ENCODE measurements around the gene DNLZ.

The DNLZ gene

GRCh38 chr9:136381966-136382513, 18.5 kb upstream of the DNLZ start:
- Histone ChIP-seq H2BK15ac (ENCODE audit: low read depth, poor library complexity, severe bottlenecking) (no peak overlapping the region), H3K36me3 (ENCODE audit: control insufficient read depth in 1 of 2, insufficient read depth in 2 of 2, low read depth in 1 of 2, low read length in 2 of 2) (peaks cover 88 to 92% of the 10 kb centered on the region in 2 experiments), H3K27ac (ENCODE audit: low read length, poor library complexity, severe bottlenecking) (no peak overlapping the region), H3K9me3 (ENCODE audit: control insufficient read depth, low read length) (no peaks in the 10 kb centered on the region), H2BK5ac (ENCODE audit: low read depth, low read length, poor library complexity, severe bottlenecking) (no peak overlapping the region), H2BK12ac (ENCODE audit: low read length in 2 of 2) (no peak overlapping the region), H3K79me1 (replicated peaks; ENCODE audit: low read length, poor library complexity, severe bottlenecking) (peaks cover 23% of the 10 kb centered on the region), H3K4me2 (ENCODE audit: low read length, poor library complexity, severe bottlenecking) (no peak overlapping the region), H3K18ac (ENCODE audit: low read depth in 1 of 2, low read length in 2 of 2) (no peak overlapping the region), H4K8ac (ENCODE audit: low read length) (no peak overlapping the region), H3K4me1 (ENCODE audit: control insufficient read depth, insufficient read depth, low read depth, low read length) (no peaks in the 10 kb centered on the region), H2AK5ac (ENCODE audit: low read length, severe bottlenecking) (no peak overlapping the region), H3K23ac (ENCODE audit: low read length in 2 of 2) (no peak overlapping the region), H3K27me3 (ENCODE audit: control insufficient read depth in 1 of 2, insufficient read depth in 1 of 2, low read length in 2 of 2) (no peaks in the 10 kb centered on the region), H4K91ac (ENCODE audit: low read length) (peak overlapping the region; percentile 2), H3K9ac (ENCODE audit: low read length) (no peak overlapping the region), H2BK120ac (ENCODE audit: low read depth, low read length) (no peak overlapping the region), H3K4me3 (ENCODE audit: insufficient read depth in 1 of 2, low read depth in 1 of 2, low read length in 2 of 2) (no peak overlapping the region), H3K14ac (ENCODE audit: low read length in 2 of 2) (no peak overlapping the region), H2AFZ (ENCODE audit: low read depth, low read length) (no peak overlapping the region), H3K4ac (ENCODE audit: low read depth in 1 of 2, low read length in 2 of 2) (no peak overlapping the region)
- WGBS, result 95% methylated on average over 25 of the region's 25 CpGs
- DNase-seq, result no peak

GRCh38 chr9:136381311-136381710, 17.8 kb upstream of the DNLZ start:
- Histone ChIP-seq H3K4ac (ENCODE audit: low read depth in 1 of 2, low read length in 2 of 2) (no peak overlapping the region), H3K4me3 (ENCODE audit: insufficient read depth in 1 of 2, low read depth in 1 of 2, low read length in 2 of 2) (no peak overlapping the region), H2BK15ac (ENCODE audit: low read depth, poor library complexity, severe bottlenecking) (no peak overlapping the region), H3K79me1 (replicated peaks; ENCODE audit: low read length, poor library complexity, severe bottlenecking) (peaks cover 22% of the 10 kb centered on the region), H3K4me1 (ENCODE audit: control insufficient read depth, insufficient read depth, low read depth, low read length) (no peaks in the 10 kb centered on the region), H3K27ac (ENCODE audit: low read length, poor library complexity, severe bottlenecking) (no peak overlapping the region), H4K91ac (ENCODE audit: low read length) (no peak overlapping the region), H2BK12ac (ENCODE audit: low read length in 2 of 2) (no peak overlapping the region), H4K8ac (ENCODE audit: low read length) (no peak overlapping the region), H2BK120ac (ENCODE audit: low read depth, low read length) (no peak overlapping the region), H2AFZ (ENCODE audit: low read depth, low read length) (no peak overlapping the region), H3K9me3 (ENCODE audit: control insufficient read depth, low read length) (no peaks in the 10 kb centered on the region), H3K23ac (ENCODE audit: low read length in 2 of 2) (no peak overlapping the region), H3K18ac (ENCODE audit: low read depth in 1 of 2, low read length in 2 of 2) (no peak overlapping the region), H3K27me3 (ENCODE audit: control insufficient read depth in 1 of 2, insufficient read depth in 1 of 2, low read length in 2 of 2) (no peaks in the 10 kb centered on the region), H3K9ac (ENCODE audit: low read length) (no peak overlapping the region), H2AK5ac (ENCODE audit: low read length, severe bottlenecking) (no peak overlapping the region), H3K36me3 (ENCODE audit: control insufficient read depth in 1 of 2, insufficient read depth in 2 of 2, low read depth in 1 of 2, low read length in 2 of 2) (peaks cover 90 to 93% of the 10 kb centered on the region in 2 experiments), H3K4me2 (ENCODE audit: low read length, poor library complexity, severe bottlenecking) (no peak overlapping the region), H3K14ac (ENCODE audit: low read length in 2 of 2) (no peak overlapping the region), H2BK5ac (ENCODE audit: low read depth, low read length, poor library complexity, severe bottlenecking) (no peak overlapping the region)
- no peak for DNase-seq
- 93% methylated on average over 7 of the region's 9 CpGs for WGBS

GRCh38 chr9:136380381-136380780, 16.8 kb upstream of the DNLZ start:
- Histone ChIP-seq H3K23ac (ENCODE audit: low read length in 2 of 2) (no peak overlapping the region), H2BK5ac (ENCODE audit: low read depth, low read length, poor library complexity, severe bottlenecking) (no peak overlapping the region), H4K8ac (ENCODE audit: low read length) (no peak overlapping the region), H2BK12ac (ENCODE audit: low read length in 2 of 2) (no peak overlapping the region), H3K4me3 (ENCODE audit: insufficient read depth in 1 of 2, low read depth in 1 of 2, low read length in 2 of 2) (no peak overlapping the region), H2BK15ac (ENCODE audit: low read depth, poor library complexity, severe bottlenecking) (no peak overlapping the region), H4K91ac (ENCODE audit: low read length) (no peak overlapping the region), H3K18ac (ENCODE audit: low read depth in 1 of 2, low read length in 2 of 2) (no peak overlapping the region), H2BK120ac (ENCODE audit: low read depth, low read length) (no peak overlapping the region), H2AFZ (ENCODE audit: low read depth, low read length) (no peak overlapping the region), H3K4ac (ENCODE audit: low read depth in 1 of 2, low read length in 2 of 2) (no peak overlapping the region), H3K9ac (ENCODE audit: low read length) (no peak overlapping the region), H3K9me3 (ENCODE audit: control insufficient read depth, low read length) (no peaks in the 10 kb centered on the region), H3K79me1 (replicated peaks; ENCODE audit: low read length, poor library complexity, severe bottlenecking) (peaks cover 22% of the 10 kb centered on the region), H3K4me1 (ENCODE audit: control insufficient read depth, insufficient read depth, low read depth, low read length) (peaks cover 5% of the 10 kb centered on the region), H3K36me3 (ENCODE audit: control insufficient read depth in 1 of 2, insufficient read depth in 2 of 2, low read depth in 1 of 2, low read length in 2 of 2) (peaks cover 90 to 96% of the 10 kb centered on the region in 2 experiments), H3K27ac (ENCODE audit: low read length, poor library complexity, severe bottlenecking) (no peak overlapping the region), H3K14ac (ENCODE audit: low read length in 2 of 2) (no peak overlapping the region), H3K27me3 (ENCODE audit: control insufficient read depth in 1 of 2, insufficient read depth in 1 of 2, low read length in 2 of 2) (no peaks in the 10 kb centered on the region), H2AK5ac (ENCODE audit: low read length, severe bottlenecking) (no peak overlapping the region), H3K4me2 (ENCODE audit: low read length, poor library complexity, severe bottlenecking) (no peak overlapping the region)
- 97% methylated on average over 17 of the region's 17 CpGs for WGBS
- no peak for DNase-seq

- H3K79me1 ChIP-seq (replicated peaks; ENCODE audit: low read length, poor library complexity, severe bottlenecking), result peaks cover 18% of the 10 kb centered on the region
- no peak overlapping the region for H2AK5ac ChIP-seq (ENCODE audit: low read length, severe bottlenecking)
- no peak overlapping the region for H4K8ac ChIP-seq (ENCODE audit: low read length)
- H3K27me3 ChIP-seq (ENCODE audit: control insufficient read depth in 1 of 2, insufficient read depth in 1 of 2, low read length in 2 of 2), result no peaks in the 10 kb centered on the region
- peaks cover 5% of the 10 kb centered on the region for H3K4me1 ChIP-seq (ENCODE audit: control insufficient read depth, insufficient read depth, low read depth, low read length)
- 91% methylated on average over 11 of the region's 11 CpGs for WGBS
- H3K18ac ChIP-seq (ENCODE audit: low read depth in 1 of 2, low read length in 2 of 2), result no peak overlapping the region
- no peak overlapping the region for H2AFZ ChIP-seq (ENCODE audit: low read depth, low read length)
- H3K4me3 ChIP-seq (ENCODE audit: insufficient read depth in 1 of 2, low read depth in 1 of 2, low read length in 2 of 2), result no peak overlapping the region
- H2BK120ac ChIP-seq (ENCODE audit: low read depth, low read length), result no peak overlapping the region
- H3K23ac ChIP-seq (ENCODE audit: low read length in 2 of 2), result no peak overlapping the region
- peaks cover 90 to 98% of the 10 kb centered on the region in 2 experiments for H3K36me3 ChIP-seq (ENCODE audit: control insufficient read depth in 1 of 2, insufficient read depth in 2 of 2, low read depth in 1 of 2, low read length in 2 of 2)
- H3K9me3 ChIP-seq (ENCODE audit: control insufficient read depth, low read length), result no peaks in the 10 kb centered on the region
- H3K14ac ChIP-seq (ENCODE audit: low read length in 2 of 2), result no peak overlapping the region
- no peak overlapping the region for H3K9ac ChIP-seq (ENCODE audit: low read length)
- no peak overlapping the region for H2BK5ac ChIP-seq (ENCODE audit: low read depth, low read length, poor library complexity, severe bottlenecking)
- DNase-seq, result no peak
- H3K4ac ChIP-seq (ENCODE audit: low read depth in 1 of 2, low read length in 2 of 2), result no peak overlapping the region
- H2BK15ac ChIP-seq (ENCODE audit: low read depth, poor library complexity, severe bottlenecking), result no peak overlapping the region
- no peak overlapping the region for H2BK12ac ChIP-seq (ENCODE audit: low read length in 2 of 2)
- no peak overlapping the region for H3K4me2 ChIP-seq (ENCODE audit: low read length, poor library complexity, severe bottlenecking)
- no peak overlapping the region for H3K27ac ChIP-seq (ENCODE audit: low read length, poor library complexity, severe bottlenecking)
- H4K91ac ChIP-seq (ENCODE audit: low read length), result no peak overlapping the region
These were observed 16.3 kb upstream of the DNLZ start for GRCh38 chr9:136379891-136380290.

Data from mesenchymal stem cell (in vitro differentiated cells and primary cell).